LNCaP clone FGC (cell line): ENCODE data around the gene BMPER.

ENCODE experiments used
- DNase-seq: peaks from one replicate; pipeline ENCODE4 v3.0.0-alpha.2; 2011; ENCODE audit warnings: low read depth
- H3K4me3 ChIP-seq: 2 replicates; pipeline ENCODE4 v1.5.1; 2011; ENCODE audit warnings: mild to moderate bottlenecking, low read depth, low read length, control low read depth
- TF ChIP-seq, protein P1 (sequence below): IDR thresholded peaks from 2 replicates; pipeline ENCODE4 v1.5.1; 2012; ENCODE audit warnings: mild to moderate bottlenecking; ENCODE audit not compliant: control insufficient read depth, insufficient read depth; ENCODE audit errors: extremely low read depth

Gene BMPER

DNA sequence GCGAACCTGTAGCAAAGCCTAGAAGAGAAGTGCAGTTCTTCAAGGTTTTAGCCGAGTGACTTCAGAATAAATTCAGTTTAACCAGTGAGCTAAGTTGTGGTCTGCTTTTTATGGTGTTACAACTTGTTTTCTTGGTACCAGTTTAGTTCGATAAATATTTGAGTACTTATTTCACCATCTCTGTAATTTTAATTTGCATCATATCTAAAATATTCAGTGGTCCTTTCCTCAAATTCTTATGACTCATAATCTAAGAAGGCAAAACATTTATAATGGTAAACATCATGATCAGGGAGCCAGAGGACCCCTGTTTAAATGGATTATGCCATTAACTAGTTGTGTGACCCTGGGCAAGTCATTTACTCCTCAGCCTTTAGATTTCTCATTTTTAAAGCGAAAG lies 4.1 kb upstream of the BMPER start:
- TF ChIP-seq, protein P1, sequence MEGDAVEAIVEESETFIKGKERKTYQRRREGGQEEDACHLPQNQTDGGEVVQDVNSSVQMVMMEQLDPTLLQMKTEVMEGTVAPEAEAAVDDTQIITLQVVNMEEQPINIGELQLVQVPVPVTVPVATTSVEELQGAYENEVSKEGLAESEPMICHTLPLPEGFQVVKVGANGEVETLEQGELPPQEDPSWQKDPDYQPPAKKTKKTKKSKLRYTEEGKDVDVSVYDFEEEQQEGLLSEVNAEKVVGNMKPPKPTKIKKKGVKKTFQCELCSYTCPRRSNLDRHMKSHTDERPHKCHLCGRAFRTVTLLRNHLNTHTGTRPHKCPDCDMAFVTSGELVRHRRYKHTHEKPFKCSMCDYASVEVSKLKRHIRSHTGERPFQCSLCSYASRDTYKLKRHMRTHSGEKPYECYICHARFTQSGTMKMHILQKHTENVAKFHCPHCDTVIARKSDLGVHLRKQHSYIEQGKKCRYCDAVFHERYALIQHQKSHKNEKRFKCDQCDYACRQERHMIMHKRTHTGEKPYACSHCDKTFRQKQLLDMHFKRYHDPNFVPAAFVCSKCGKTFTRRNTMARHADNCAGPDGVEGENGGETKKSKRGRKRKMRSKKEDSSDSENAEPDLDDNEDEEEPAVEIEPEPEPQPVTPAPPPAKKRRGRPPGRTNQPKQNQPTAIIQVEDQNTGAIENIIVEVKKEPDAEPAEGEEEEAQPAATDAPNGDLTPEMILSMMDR = no peak
- DNase-seq = no peak
- H3K4me3 ChIP-seq = no peak overlapping the region

DNA sequence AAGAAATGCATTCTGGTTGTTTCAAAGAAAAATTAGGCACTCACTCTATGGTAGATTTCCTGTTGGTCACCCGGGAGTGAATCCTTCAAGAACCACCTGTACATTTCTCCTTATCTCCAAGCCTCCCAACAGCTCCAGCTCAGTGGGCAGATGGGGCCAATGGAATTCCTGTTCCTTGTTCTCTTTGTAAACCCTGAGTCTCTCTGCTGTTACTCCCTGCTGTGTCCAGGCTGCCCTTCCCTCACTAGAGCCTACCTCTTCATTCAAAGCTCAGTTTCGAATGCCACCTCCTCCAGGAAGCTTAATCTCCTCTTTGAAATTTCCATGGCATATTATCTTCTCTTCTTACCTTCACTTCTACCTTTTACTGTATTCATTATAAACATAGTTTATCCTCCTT lies 3.5 kb upstream of the BMPER start:
- H3K4me3 ChIP-seq = no peak overlapping the region
- no peak for DNase-seq
- TF ChIP-seq, protein P1 = no peak

DNA sequence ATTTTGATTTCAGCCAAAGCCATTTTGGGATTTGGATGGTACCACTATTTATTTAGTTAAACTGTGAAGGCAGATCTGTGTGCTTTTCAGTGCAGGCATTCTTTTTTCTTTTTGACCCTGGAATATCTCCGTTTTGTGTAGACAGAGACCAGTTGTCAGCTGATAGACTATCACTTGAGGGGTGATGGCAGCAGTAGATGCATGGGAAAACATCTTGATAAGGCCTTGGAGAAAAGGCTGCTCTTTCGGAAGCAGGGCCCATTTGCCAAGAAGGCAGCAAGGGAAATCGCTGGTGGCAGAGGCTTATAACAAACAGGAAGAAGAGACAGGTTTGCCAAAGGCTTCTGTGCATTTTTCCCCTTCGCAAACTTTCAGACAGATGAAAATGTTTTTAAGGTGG lies 2.6 kb upstream of the BMPER start:
- TF ChIP-seq, protein P1 = no peak
- no peak for DNase-seq
- H3K4me3 ChIP-seq = no peak overlapping the region

DNA sequence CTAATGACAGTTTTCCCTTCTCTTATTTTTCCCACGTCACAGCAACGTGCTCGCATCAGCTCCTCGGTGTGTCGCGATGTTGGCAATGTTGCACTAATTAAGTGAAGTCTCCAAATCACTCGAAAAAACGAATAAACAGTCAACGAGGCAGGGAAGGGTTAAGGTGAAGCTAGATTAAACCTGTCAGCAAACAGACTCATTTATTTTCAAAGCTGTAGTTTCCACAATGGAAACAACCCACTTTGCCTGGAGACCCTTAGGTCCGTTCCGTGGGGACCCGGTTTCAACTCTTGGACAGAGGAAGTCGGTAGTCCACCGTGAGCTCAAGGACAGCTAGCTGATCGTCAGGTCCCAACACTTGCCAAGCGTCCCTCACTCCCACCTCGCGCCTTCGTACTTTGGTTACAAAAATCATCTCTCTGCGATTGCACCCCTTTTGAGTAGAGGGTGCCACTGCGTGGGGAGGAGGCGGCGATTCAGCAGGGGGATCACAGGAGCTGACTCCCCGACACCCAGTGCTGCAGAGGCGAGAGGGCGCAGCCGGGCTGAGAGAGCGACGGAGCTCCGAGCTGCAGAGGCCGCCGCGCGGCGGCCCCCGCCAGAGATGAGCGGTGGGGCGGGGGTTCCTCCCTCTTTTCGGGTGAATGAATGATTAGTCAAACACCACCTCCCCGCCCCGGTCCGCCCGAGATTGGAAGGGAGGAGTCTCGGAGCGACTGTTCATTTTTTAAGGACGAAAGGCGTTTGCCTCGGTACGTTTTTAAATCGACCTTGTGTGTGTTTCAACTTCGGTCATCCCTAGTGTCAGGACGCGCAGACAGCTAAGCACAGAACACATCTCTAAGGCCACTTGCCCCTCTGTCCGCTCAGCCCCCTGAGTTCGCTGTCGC lies 1.3 kb upstream of the BMPER start:
- H3K4me3 ChIP-seq = no peak overlapping the region
- TF ChIP-seq, protein P1 = no peak
- DNase-seq = no peak

DNA sequence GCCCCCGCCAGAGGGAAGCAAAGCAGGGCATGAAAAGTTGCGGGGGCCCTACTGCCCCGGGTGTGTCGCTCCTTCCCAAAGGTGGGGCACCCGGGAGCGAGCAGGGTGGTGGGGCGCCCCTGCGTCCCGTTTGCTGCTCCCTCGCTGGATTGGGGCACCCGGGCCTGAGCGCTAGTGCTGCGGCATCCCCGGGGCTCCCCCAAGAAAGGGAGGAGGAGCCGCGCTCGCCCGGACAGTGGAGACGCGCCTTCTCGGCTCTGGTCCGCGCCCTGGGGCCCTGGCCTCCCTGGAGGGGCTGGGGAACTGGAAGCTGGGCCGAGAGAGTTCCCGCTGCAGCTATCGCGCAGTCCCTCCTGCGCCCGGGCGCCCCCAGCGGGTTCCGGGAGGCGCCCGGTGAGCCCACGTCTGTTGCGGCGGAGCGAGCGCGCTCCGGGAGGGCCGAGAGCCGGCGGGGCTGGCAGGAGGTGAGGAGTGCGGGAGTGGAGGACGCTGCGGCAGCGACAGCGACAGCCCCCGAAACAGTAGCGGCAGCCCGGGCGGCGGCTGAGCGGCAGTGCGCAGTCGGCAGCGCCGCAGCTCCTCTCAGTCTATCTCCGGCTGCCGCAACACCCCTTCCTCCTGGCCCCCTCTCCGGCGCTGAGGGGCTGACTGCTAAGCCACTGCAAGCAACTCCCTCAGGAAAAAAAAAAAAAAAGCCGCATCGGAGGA lies 504 bp upstream of the BMPER start:
- TF ChIP-seq, protein P1 = 0 out of 2 replicates have a peak, but pooled peaks have one; percentile 6
- DNase-seq = no peak
- H3K4me3 ChIP-seq = 0 out of 2 replicates have a peak overlapping the region, but pooled peaks have one; percentile 4

DNA sequence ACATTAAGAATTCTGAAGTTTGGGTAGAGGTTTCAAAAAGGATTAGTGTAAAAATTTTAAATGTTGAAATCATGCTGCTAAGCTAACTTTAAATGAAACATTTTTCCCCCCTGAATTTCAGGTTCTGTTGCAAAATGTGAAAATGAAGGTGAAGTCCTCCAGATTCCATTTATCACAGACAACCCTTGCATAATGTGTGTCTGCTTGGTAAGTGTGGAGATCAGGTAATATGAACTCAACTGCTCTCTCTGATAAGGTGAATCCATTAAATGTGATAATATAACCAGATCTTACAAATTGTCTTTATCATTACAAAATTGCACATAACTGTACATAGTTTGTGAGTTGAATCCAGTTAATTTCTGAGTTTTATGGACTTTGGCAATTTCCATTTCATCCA lies 1.4 kb downstream of the BMPER start:
- H3K4me3 ChIP-seq = no peak overlapping the region
- TF ChIP-seq, protein P1 = no peak
- DNase-seq = no peak
